ENCODE results near the gene PRKCE.

- TF ChIP-seq CTCF (IDR thresholded peaks at IDR 0.05) (no peak), POLR2AphosphoS5 (IDR thresholded peaks at IDR 0.05; ENCODE audit: low read depth, low read length) (no peak), REST (IDR thresholded peaks at IDR 0.05; ENCODE audit: insufficient read depth in 1 of 2, low read depth in 2 of 2, low read length in 1 of 2) (no peak), SIN3A (IDR thresholded peaks at IDR 0.05; ENCODE audit: borderline replicate concordance, insufficient read depth, low read depth, low read length) (no peak), TCF7L2 (IDR thresholded peaks at IDR 0.05; ENCODE audit: low read depth, low read length) (no peak)
Observed at GRCh38 chr2:46056541-46056940, 405.1 kb downstream of the PRKCE start.
